OCI-LY3 (cell line): Measurements from ENCODE around the gene TP53AIP1.

ENCODE experiments used
- CTCF ChIP-seq: fragments of 200-600, 300-600 bp; sonication (generic); IDR thresholded peaks from 2 replicates; pipeline ENCODE4 v1.5.1; 2014; ENCODE audit warnings: antibody characterized with exemption, low read length, low read depth
- EZH2phosphoT487 ChIP-seq: fragments of 200-600 bp; shearing (Covaris generic); IDR thresholded peaks from 2 replicates; pipeline ENCODE4 v1.6.1; 2018; ENCODE audit warnings: antibody characterized with exemption, mixed run types, low read depth

GRCh38 chr11:128890543-128891368 is 51.9 kb downstream of the TP53AIP1 start, which contains the start of gene KCNJ5:
- TF ChIP-seq CTCF (no peak), EZH2phosphoT487 (no peak)
